MCF 10A (cell line): ENCODE data around the gene COMP. TPM values are rescaled to one million over a fixed set of nuclear protein-coding genes. Genes with fewer than 3 reads are reported as not detected.
"Not testable (repeated sequence)": the region's sequence is repeated elsewhere in the genome, so short reads cannot be mapped to it uniquely, and the experiment has no call there.

Experiments
- BruUV-seq: library from RNA; stranded (reverse); fragments of 400-500 nt; replicated peaks from 2 replicates; lab custom pipeline; 2021; lab: Mats Ljungman, UMichigan
- CTCF ChIA-PET: fragments of 300-600 bp; sonication (Branson Sonifier 250); formaldehyde crosslinking; extraction: SDS; loops from one replicate; lab custom pipeline; 2021; ENCODE audit warnings: antibody characterized with exemption, inconsistent platforms; lab: Yijun Ruan, JAX
- POLR2A ChIA-PET: fragments of 300-600, 350-650 bp; sonication (Branson Sonifier 250); formaldehyde crosslinking; extraction: SDS; loops from one replicate; lab custom pipeline; 2020; ENCODE audit warnings: antibody characterized with exemption, inconsistent platforms; lab: Yijun Ruan, JAX
- DNase-seq: peaks from one replicate; pipeline ENCODE4 v3.0.0-alpha.2; 2018; ENCODE audit not compliant: unreplicated experiment
- H3K27ac Mint-ChIP-seq: one replicate; pipeline ENCODE4 v1.8.0; 2022; ENCODE audit warnings: mild to moderate bottlenecking, low read depth, mixed read lengths; ENCODE audit not compliant: unreplicated experiment
- H3K27me3 Mint-ChIP-seq: one replicate; pipeline ENCODE4 v1.8.0; 2022; ENCODE audit warnings: mixed read lengths; ENCODE audit not compliant: insufficient read depth, unreplicated experiment
- H3K36me3 Mint-ChIP-seq: one replicate; pipeline ENCODE4 v1.8.0; 2022; ENCODE audit warnings: mild to moderate bottlenecking, moderate library complexity, mixed read lengths; ENCODE audit not compliant: insufficient read depth, unreplicated experiment
- H3K4me1 Mint-ChIP-seq: one replicate; pipeline ENCODE4 v1.8.0; 2022; ENCODE audit warnings: mixed read lengths; ENCODE audit not compliant: insufficient read depth, unreplicated experiment
- H3K4me3 Mint-ChIP-seq: one replicate; pipeline ENCODE4 v1.8.0; 2022; ENCODE audit warnings: mild to moderate bottlenecking, moderate library complexity, mixed read lengths; ENCODE audit not compliant: unreplicated experiment
- H3K9me3 Mint-ChIP-seq: one replicate; pipeline ENCODE4 v1.8.0; 2022; ENCODE audit warnings: mixed read lengths; ENCODE audit not compliant: unreplicated experiment
- CTCF ChIP-seq: fragments of 200-600 bp; IDR thresholded peaks from one replicate; pipeline ENCODE4 v1.8.0; 2022; ENCODE audit warnings: antibody characterized with exemption, mild to moderate bottlenecking; ENCODE audit not compliant: unreplicated experiment
- intact Hi-C: fragments of 100-400 bp; cut with micrococcal nuclease; formaldehyde crosslinking; loops from 2 replicates; pipeline ENCODE4 v1.14.1; 2022
- total RNA-seq: library from RNA; stranded (reverse); gene quantifications from 2 replicates; pipeline ENCODE4 v1.2.3, GENCODE V29; 2022

COMP gene
- total RNA-seq, 1 experiment from 2014 or later, result not detected

- intact Hi-C loops, result no loop called here
- no peak for TF ChIP-seq CTCF
- DNase-seq, result no peak
- CTCF ChIA-PET, result interaction anchor here (0.6 kb wide), 3 partner anchors 21 to 387 kb away, joined by 3 to 5 read pairs (median 3); no protein-coding TSS in a partner anchor
- H3K36me3 Mint-ChIP-seq, result peaks cover 10% of the 10 kb centered on the region
- POLR2A ChIA-PET, result no interaction called here
- no peak overlapping the region for H3K4me3 Mint-ChIP-seq
- H3K9me3 Mint-ChIP-seq, result no peaks in the 10 kb centered on the region
- no TSS peak for BruUV-seq
- no peaks in the 10 kb centered on the region for H3K4me1 Mint-ChIP-seq
- H3K27ac Mint-ChIP-seq, result no peak overlapping the region
- H3K27me3 Mint-ChIP-seq, result no peaks in the 10 kb centered on the region
Measured at GRCh38 chr19:18736415-18737336, 54.4 kb downstream of the COMP start.

- no TSS peak for BruUV-seq
- CTCF ChIA-PET, result no interaction called here
- no peaks in the 10 kb centered on the region for H3K27me3 Mint-ChIP-seq
Measured at GRCh38 chr19:18735752-18736151, 55.4 kb downstream of the COMP start.

GRCh38 chr19:18735324-18735723, 55.8 kb downstream of the COMP start:
- intact Hi-C loops, result no loop called here
- no peak for DNase-seq
- ChIA-PET POLR2A (interaction anchor here (0.7 kb wide), 1 partner anchor 583 kb away, joined by 3 read pairs; no protein-coding TSS in a partner anchor), CTCF (no interaction called here)
- no peaks in the 10 kb centered on the region for H3K27me3 Mint-ChIP-seq
- H3K4me3 Mint-ChIP-seq, result no peak overlapping the region
- no peaks in the 10 kb centered on the region for H3K9me3 Mint-ChIP-seq
- H3K4me1 Mint-ChIP-seq, result no peaks in the 10 kb centered on the region
- peaks cover 16% of the 10 kb centered on the region for H3K36me3 Mint-ChIP-seq
- no peak overlapping the region for H3K27ac Mint-ChIP-seq
- no TSS peak for BruUV-seq
- TF ChIP-seq CTCF, result no peak

More at GRCh38 chr19:18735752-18736151, 55.4 kb downstream of the COMP start:
- DNase-seq, result no peak
- Mint-ChIP-seq H3K4me1 (no peaks in the 10 kb centered on the region), H3K9me3 (no peaks in the 10 kb centered on the region), H3K36me3 (peaks cover 12% of the 10 kb centered on the region), H3K27ac (no peak overlapping the region), H3K4me3 (no peak overlapping the region)
- TF ChIP-seq CTCF, result no peak
- POLR2A ChIA-PET, result interaction anchor here (0.7 kb wide), 1 partner anchor 584 kb away, joined by 3 read pairs; no protein-coding TSS in a partner anchor
- intact Hi-C loops, result no loop called here

GRCh38 chr19:18733762-18734332, 57.3 kb downstream of the COMP start:
- H3K9me3 Mint-ChIP-seq, DNase-seq, H3K27ac Mint-ChIP-seq, POLR2A ChIA-PET, BruUV-seq, intact Hi-C loops, H3K4me3 Mint-ChIP-seq, H3K4me1 Mint-ChIP-seq, H3K27me3 Mint-ChIP-seq: not testable (repeated sequence)
- CTCF ChIA-PET, result interaction anchor here (0.6 to 0.7 kb wide), 2 partner anchors 130 to 437 kb away, joined by 3 read pairs; no protein-coding TSS in a partner anchor
- H3K36me3 Mint-ChIP-seq, result peaks cover 15% of the 10 kb centered on the region
